ENCODE data around the gene FAM186B. TPM values are rescaled to one million over a fixed set of nuclear protein-coding genes. Genes with fewer than 3 reads are reported as not detected.

Gene FAM186B
- total RNA-seq, 3 donors from 2014 or later, result 0.59 to 0.98 (median 0.96) TPM

DNA sequence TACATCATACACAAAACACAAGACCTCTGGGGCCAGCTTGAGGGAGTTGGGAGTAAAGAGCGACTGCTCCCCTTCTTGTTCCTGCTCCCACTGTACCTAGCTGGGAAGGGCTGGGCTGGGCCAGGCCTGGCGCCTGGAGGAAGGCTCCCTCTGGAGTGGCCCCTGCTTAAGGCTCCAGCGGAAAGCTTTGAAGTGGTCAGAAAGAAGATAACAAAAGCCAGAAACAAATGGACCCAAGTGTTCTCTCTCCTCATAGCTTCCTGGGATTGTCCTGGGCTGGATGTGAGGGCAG is 43.2 kb upstream of the FAM186B start:
- Histone ChIP-seq H3K4me1 (no peaks in the 10 kb centered on the region), H3K4me3 (no peak overlapping the region), H3K9me3 (no peaks in the 10 kb centered on the region), H3K36me3 (no peaks in the 10 kb centered on the region), H3K27me3 (no peaks in the 10 kb centered on the region), H3K27ac (peak overlapping the region; percentile 12 to 18)
- no peak for DNase-seq (ENCODE audit: low spot score in 2 of 2)
- no peak for TF ChIP-seq POLR2A (IDR thresholded peaks at IDR 0.05)
- intact Hi-C loops (cut with DNase I; ENCODE audit: low total_unique reads), result no loop called here

DNA sequence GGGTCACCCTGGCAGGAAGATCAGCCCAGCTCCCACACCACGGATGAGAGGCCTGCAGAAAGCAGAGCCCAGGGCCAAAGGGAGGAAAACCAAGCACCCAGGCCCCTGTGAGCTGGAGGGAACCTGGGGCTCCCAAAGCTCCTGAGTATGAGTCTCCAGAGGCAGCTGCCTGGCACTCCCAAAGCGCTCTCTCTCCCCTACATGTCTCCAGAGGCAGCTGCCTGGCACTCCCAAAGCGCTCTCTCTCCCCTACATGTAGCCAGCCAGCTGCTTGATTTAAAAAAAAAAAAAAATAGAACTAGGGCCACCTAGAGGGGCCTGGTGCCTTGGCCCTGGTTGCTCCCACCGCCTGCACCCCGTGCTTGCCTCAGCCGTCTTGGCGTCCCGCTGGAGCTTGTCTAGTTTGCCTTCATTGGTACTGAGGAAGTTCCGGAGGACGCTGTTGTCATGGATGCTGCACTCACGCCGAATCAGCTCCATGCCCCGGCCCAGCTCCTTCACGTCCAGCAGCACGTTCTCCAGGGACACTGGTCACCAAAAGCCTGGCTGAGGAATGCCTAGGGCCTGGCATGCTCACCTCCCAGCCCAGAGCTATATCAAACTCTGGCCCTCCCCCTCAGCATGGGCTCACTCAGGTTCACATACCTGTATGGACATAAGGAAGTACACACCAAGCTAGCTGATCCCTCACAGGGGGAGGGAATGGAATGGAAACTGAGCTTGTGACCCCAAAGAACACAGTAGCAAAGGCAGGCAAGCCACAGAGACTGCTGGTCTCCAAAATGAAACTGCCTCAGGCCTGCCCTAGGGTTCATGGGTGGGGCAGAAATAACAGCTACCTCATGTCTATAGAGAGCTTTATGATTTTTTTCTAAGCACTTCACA is 42.6 kb upstream of the FAM186B start:
- Histone ChIP-seq H3K36me3 (no peaks in the 10 kb centered on the region), H3K4me3 (no peak overlapping the region), H3K27ac (peak overlapping the region; percentile 33 to 55), H3K9me3 (no peaks in the 10 kb centered on the region), H3K4me1 (no peaks in the 10 kb centered on the region), H3K27me3 (no peaks in the 10 kb centered on the region)
- TF ChIP-seq CTCF (IDR thresholded peaks at IDR 0.05), result no peak
- TF ChIP-seq POLR2AphosphoS5 (IDR thresholded peaks at IDR 0.05), result no peak
- TF ChIP-seq POLR2A (IDR thresholded peaks at IDR 0.05), result no peak
- no peak for DNase-seq (ENCODE audit: low spot score in 2 of 2)
- intact Hi-C loops (cut with DNase I; ENCODE audit: low total_unique reads), result no loop called here

DNA sequence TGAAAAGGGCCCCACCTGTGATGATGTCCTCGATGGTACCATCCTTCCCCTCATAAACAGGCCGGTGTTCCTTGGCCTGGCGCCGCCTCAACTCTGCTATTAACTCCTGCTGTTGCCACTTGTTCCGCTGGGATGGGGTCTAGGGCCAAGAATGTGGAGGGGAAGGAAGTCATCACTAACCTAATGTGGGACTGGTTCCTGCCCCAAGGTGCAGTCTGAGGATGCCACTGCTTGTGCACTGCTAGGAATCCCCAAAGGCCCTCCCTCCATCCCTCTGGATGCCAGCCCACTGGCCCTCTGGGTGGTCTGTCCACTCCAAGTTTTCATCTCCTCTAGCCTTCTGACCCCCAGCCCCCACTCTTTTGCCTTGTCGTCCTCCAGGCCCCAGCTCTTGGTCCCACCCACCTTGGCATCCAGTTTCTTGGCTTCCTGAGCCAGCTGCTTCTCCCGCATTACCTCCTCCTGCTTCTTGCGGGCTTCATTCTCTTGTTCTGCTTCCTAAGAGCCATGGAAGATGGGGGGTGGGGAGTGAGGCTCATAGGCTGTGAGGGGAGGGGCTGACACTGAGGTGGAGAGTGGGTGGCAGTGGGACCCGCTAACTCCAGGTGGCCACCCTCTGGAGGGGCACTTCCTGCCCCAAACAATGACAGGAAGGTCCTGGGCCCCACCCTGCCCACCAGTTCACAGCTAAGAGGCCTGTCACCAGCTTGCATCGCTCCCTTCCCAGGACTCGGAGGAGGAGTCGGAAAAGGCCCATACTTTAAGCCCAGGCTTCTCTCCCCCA is 41.6 kb upstream of the FAM186B start:
- Histone ChIP-seq H3K4me3 (no peak overlapping the region), H3K9me3 (no peaks in the 10 kb centered on the region), H3K4me1 (no peaks in the 10 kb centered on the region), H3K36me3 (no peaks in the 10 kb centered on the region), H3K27ac (peak overlapping the region in 1 of 2 donors; percentile 55), H3K27me3 (no peaks in the 10 kb centered on the region)
- intact Hi-C loops (cut with DNase I; ENCODE audit: low total_unique reads), result no loop called here
- no peak for TF ChIP-seq CTCF (IDR thresholded peaks at IDR 0.05)
- TF ChIP-seq POLR2A (IDR thresholded peaks at IDR 0.05), result no peak
- no peak for TF ChIP-seq POLR2AphosphoS5 (IDR thresholded peaks at IDR 0.05)
- no peak for DNase-seq (ENCODE audit: low spot score in 2 of 2)

- no peaks in the 10 kb centered on the region for H3K4me1 ChIP-seq
- DNase-seq (ENCODE audit: low spot score in 2 of 2), result no peak
- no peak for TF ChIP-seq POLR2AphosphoS5 (IDR thresholded peaks at IDR 0.05)
- no peak for TF ChIP-seq CTCF (IDR thresholded peaks at IDR 0.05)
- TF ChIP-seq POLR2A (IDR thresholded peaks at IDR 0.05), result no peak
- H3K27me3 ChIP-seq, result no peaks in the 10 kb centered on the region
- H3K4me3 ChIP-seq, result no peak overlapping the region
- H3K36me3 ChIP-seq, result no peaks in the 10 kb centered on the region
- H3K27ac ChIP-seq, result peak overlapping the region in 1 of 2 donors; percentile 55
- intact Hi-C loops (cut with DNase I; ENCODE audit: low total_unique reads), result no loop called here
- H3K9me3 ChIP-seq, result no peaks in the 10 kb centered on the region
Measured at GRCh38 chr12:49646331-49646830, 40.9 kb upstream of the FAM186B start.

GRCh38 chr12:49645146-49646039 is 40.0 kb upstream of the FAM186B start:
- H3K36me3 ChIP-seq, result no peaks in the 10 kb centered on the region
- H3K4me3 ChIP-seq, result no peak overlapping the region
- no peaks in the 10 kb centered on the region for H3K9me3 ChIP-seq
- DNase-seq (ENCODE audit: low spot score in 2 of 2), result no peak
- intact Hi-C loops (cut with DNase I; ENCODE audit: low total_unique reads), result no loop called here
- no peaks in the 10 kb centered on the region for H3K4me1 ChIP-seq
- H3K27ac ChIP-seq, result no peak overlapping the region
- no peaks in the 10 kb centered on the region for H3K27me3 ChIP-seq
- TF ChIP-seq POLR2A (IDR thresholded peaks at IDR 0.05) (no peak), POLR2AphosphoS5 (IDR thresholded peaks at IDR 0.05) (no peak)
